ENCODE results near the gene KCNG4.

DNA sequence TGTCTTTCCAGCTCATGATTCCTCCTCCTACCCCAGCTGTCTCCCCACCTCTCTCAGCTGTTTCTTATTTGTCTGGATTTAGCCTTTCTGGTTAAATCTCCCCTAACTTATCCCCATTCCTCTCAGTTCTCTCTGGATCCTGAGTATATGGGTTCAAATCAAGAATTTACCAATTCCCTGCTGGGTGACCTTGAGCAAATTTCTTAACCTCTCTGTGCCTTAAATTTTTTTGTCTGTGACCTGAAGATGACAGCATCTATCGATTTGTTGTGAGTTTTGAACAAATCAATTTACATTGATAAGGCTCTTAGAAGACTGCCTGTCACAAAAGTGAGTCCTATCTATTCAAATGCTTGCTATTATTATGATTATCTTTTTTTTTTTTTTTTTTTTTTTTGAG lies 2.0 kb upstream of the KCNG4 start:
- TF ChIP-seq, protein P1, sequence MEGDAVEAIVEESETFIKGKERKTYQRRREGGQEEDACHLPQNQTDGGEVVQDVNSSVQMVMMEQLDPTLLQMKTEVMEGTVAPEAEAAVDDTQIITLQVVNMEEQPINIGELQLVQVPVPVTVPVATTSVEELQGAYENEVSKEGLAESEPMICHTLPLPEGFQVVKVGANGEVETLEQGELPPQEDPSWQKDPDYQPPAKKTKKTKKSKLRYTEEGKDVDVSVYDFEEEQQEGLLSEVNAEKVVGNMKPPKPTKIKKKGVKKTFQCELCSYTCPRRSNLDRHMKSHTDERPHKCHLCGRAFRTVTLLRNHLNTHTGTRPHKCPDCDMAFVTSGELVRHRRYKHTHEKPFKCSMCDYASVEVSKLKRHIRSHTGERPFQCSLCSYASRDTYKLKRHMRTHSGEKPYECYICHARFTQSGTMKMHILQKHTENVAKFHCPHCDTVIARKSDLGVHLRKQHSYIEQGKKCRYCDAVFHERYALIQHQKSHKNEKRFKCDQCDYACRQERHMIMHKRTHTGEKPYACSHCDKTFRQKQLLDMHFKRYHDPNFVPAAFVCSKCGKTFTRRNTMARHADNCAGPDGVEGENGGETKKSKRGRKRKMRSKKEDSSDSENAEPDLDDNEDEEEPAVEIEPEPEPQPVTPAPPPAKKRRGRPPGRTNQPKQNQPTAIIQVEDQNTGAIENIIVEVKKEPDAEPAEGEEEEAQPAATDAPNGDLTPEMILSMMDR (IDR thresholded peaks at IDR 0.05): no peak
- no peak for TF ChIP-seq EP300 (IDR thresholded peaks at IDR 0.05)
